Epithelial cell of esophagus (primary cell): Measurements from ENCODE around the gene TMEM97.

Experiments
- DNase-seq: peaks from one replicate; pipeline ENCODE4 v3.0.0; 2010; ENCODE audit warnings: low read depth
- H3K4me3 ChIP-seq: 2 replicates; pipeline ENCODE4 v1.5.1; 2011; ENCODE audit warnings: mild to moderate bottlenecking, low read length, control low read depth
- CTCF ChIP-seq: IDR thresholded peaks from 2 replicates; pipeline ENCODE4 v1.5.1; 2011; ENCODE audit warnings: low read depth, mild to moderate bottlenecking, low read length, control low read depth, inconsistent platforms; ENCODE audit not compliant: insufficient read depth; ENCODE audit errors: missing control alignments

The TMEM97 gene

GRCh38 chr17:28325211-28325610 lies 6.2 kb downstream of the TMEM97 start:
- TF ChIP-seq CTCF, result no peak
- no peak overlapping the region for H3K4me3 ChIP-seq
- DNase-seq, result no peak

DNA sequence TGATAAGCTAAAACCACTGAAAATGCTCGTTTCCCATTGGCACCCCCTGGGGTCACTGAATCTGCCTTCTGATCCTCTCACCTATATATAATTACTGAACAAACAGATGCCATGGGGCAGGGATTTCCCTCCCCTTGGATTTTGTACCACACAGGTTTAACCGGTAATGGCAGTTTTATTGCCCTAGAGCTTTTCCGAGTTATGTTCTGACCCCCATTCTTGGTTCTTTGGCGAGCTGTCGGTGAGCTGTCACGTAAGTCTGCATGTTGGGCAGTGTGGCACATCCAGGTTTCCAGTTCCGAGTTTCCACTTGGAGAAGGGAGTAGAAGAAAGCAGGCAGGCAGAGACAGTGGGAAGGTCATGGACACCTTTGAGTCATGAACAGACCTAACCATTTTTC lies 7.1 kb downstream of the TMEM97 start:
- H3K4me3 ChIP-seq, result no peak overlapping the region
- TF ChIP-seq CTCF, result no peak
- peak; percentile 78 for DNase-seq

DNA sequence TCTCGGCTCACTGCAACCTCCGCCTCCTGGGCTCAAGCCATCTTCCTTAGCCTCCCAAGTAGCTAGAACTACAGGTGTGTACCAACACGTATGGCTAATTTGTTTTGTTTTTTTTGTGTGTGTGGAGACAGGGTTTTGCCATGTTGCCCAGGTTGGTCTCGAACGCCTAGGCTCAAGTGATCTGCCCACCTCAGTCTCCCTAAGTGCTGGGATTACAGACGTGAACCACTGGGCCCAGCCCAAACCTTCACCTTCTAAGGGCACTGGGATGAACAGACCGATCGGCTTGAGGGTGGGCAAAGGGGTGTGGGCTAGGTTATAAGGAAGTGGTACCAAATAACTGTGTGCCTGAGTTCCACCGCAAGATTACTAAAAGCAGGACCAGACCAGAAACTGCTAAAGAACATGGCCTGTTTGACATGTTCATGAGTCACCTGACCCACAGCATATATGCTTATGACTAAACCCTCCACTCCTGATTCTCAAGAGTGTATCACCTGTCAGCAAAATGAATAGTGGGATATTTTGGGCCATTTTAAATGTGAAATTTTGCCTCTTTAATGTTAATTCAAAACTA lies 8.1 kb downstream of the TMEM97 start:
- no peak overlapping the region for H3K4me3 ChIP-seq
- DNase-seq, result peak; percentile 75
- TF ChIP-seq CTCF, result no peak

DNA sequence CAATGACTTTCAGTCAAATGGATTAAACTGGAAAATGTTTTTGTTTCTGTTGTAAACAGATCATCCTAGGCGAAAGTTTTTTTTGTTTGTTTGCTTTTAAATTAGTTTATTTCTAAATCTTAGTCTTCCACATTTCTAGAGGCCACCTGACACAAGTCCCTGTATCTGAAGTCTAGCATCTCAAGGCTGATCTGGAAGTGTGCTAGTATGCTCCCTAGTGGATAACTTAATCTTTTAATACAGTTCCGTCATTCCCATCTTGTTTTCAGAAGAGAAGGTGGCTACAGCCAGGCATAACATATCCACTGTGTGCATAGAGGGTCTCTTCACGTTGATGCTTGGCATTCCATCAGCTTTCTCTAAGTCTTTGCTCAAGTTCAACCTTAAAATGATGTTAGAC lies 8.7 kb downstream of the TMEM97 start:
- no peak overlapping the region for H3K4me3 ChIP-seq
- TF ChIP-seq CTCF, result peak; percentile 6
- DNase-seq, result no peak

DNA sequence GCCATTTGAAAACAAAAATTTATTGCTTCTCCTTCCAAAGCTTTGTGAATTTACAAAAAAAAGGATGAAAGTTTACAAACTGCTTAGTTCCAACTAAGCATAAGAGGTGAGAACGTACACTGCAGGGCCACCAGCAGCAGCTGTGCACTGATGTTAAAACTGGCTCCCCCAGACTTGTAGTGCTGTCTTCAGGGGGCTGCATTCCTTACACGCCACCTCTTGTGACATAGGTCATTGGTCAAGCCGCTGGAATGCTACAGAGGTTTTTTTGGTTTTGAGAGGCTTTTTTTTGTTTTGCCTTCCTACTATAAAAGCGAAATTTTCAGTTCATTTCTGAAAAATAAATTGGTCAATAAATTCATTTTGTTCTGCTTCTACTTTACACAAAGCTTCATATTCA lies 9.3 kb downstream of the TMEM97 start:
- DNase-seq, result no peak

GRCh38 chr17:28330671-28331070 lies 11.7 kb downstream of the TMEM97 start:
- no peak overlapping the region for H3K4me3 ChIP-seq
- TF ChIP-seq CTCF, result no peak
- no peak for DNase-seq

More for the DNA sequence above, 9.3 kb downstream of the TMEM97 start:
- no peak for TF ChIP-seq CTCF
- no peak overlapping the region for H3K4me3 ChIP-seq

- TF ChIP-seq CTCF, result no peak
- DNase-seq, result no peak
Measured at GRCh38 chr17:28331891-28332420, 13.0 kb downstream of the TMEM97 start.

More at GRCh38 chr17:28331891-28332420, 13.0 kb downstream of the TMEM97 start:
- H3K4me3 ChIP-seq, result no peak overlapping the region
